GM10248 (cell line): ENCODE results near the gene IGF2R.

Experiments
- CTCF ChIA-PET: fragments of 300-600 bp; sonication (Branson Sonifier 250); formaldehyde crosslinking; extraction: SDS; loops from one replicate; lab custom pipeline; 2021; ENCODE audit warnings: antibody characterized with exemption; lab: Yijun Ruan, JAX
- POLR2A ChIA-PET: fragments of 350-650 bp; sonication (Branson Sonifier 250); formaldehyde crosslinking; extraction: SDS; loops from one replicate; lab custom pipeline; 2020; ENCODE audit warnings: antibody characterized with exemption; lab: Yijun Ruan, JAX
- DNase-seq: peaks from one replicate; pipeline ENCODE4 v3.0.0; 2012; ENCODE audit errors: extremely low spot score
- CTCF ChIP-seq: IDR thresholded peaks from 2 replicates; pipeline ENCODE4 v1.5.1; 2012; ENCODE audit warnings: mild to moderate bottlenecking, low read depth; ENCODE audit errors: extremely low read depth, missing control alignments, control extremely low read depth

Gene IGF2R

GRCh38 chr6:160118620-160119229 is 149.8 kb downstream of the IGF2R start:
- ChIA-PET CTCF (interaction anchor here (1.0 to 1.3 kb wide), 2 partner anchors 19 kb away, joined by 5 to 6 read pairs; no protein-coding TSS in a partner anchor), POLR2A (no interaction called here)
- DNase-seq: no peak
- TF ChIP-seq CTCF: no peak

DNA sequence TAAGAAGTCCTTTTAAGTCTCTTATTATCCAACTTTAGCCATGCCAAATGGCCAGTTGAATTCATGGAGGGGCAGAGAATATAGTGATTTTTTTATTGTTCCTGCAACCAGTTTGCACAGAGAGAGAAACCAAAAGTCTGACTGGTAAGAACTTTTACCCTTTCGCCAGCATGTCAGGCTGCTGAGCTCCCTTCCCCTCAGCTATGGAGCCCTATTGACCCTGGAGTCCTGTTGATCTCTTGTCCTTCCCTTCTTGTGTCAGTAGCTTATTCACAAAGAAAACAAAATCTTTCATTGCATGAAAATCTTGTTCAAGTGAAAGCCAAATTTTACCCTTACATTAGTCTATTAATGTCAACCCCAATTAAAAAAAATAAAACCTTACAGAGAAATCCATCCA is 151.2 kb downstream of the IGF2R start:
- no peak for TF ChIP-seq CTCF
- no peak for DNase-seq
- POLR2A ChIA-PET: no interaction called here
- CTCF ChIA-PET: interaction anchor here (1.0 to 1.4 kb wide), 2 partner anchors 16 to 17 kb away, joined by 3 to 4 read pairs; no protein-coding TSS in a partner anchor

- ChIA-PET CTCF (interaction anchor here (1.3 kb wide), 1 partner anchor 25 kb away, joined by 3 read pairs; no protein-coding TSS in a partner anchor), POLR2A (no interaction called here)
- no peak for TF ChIP-seq CTCF
- DNase-seq: no peak
These were observed 152.7 kb downstream of the IGF2R start, which contains the start of gene SLC22A1 for GRCh38 chr6:160121558-160121957. SLC22A1 (plus strand) TSS chr6:160121815; CDS start chr6:160121936, 121 bp downstream.

DNA sequence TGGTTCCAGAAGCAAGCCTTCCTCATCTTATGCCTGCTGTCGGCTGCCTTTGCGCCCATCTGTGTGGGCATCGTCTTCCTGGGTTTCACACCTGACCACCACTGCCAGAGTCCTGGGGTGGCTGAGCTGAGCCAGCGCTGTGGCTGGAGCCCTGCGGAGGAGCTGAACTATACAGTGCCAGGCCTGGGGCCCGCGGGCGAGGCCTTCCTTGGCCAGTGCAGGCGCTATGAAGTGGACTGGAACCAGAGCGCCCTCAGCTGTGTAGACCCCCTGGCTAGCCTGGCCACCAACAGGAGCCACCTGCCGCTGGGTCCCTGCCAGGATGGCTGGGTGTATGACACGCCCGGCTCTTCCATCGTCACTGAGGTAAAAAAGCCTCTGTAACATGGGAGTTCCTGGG is 153.1 kb downstream of the IGF2R start:
- TF ChIP-seq CTCF: no peak
- ChIA-PET POLR2A (no interaction called here), CTCF (interaction anchor here (1.3 kb wide), 1 partner anchor 26 kb away, joined by 3 read pairs; no protein-coding TSS in a partner anchor)
- no peak for DNase-seq

- no peak for TF ChIP-seq CTCF
- ChIA-PET POLR2A (no interaction called here), CTCF (interaction anchor here (1.3 to 1.6 kb wide), 2 partner anchors 9 to 14 kb away, joined by 3 read pairs; no protein-coding TSS in a partner anchor)
- DNase-seq: no peak
These were observed 153.9 kb downstream of the IGF2R start for GRCh38 chr6:160122744-160123143.

- no peak for DNase-seq
- no peak for TF ChIP-seq CTCF
- ChIA-PET POLR2A (no interaction called here), CTCF (interaction anchor here (1.1 to 1.6 kb wide), 3 partner anchors 11 to 332 kb away, joined by 3 read pairs; no protein-coding TSS in a partner anchor)
These were observed 155.1 kb downstream of the IGF2R start for GRCh38 chr6:160124007-160124406.
